ENCODE results near the gene CFHR2. TPM values are rescaled to one million over a fixed set of nuclear protein-coding genes. Genes with fewer than 3 reads are reported as not detected.

Gene CFHR2
- not detected in 5 replicates for total RNA-seq (2022; extraction: Qiagen RNA extraction)

GRCh38 chr1:196943568-196943967 lies at the start of gene CFHR2:
Gene CFHR2, plus strand, starts transcription at chr1:196943738. Its CDS starts 143 bp downstream, at chr1:196943881.

GRCh38 chr1:196977278-196977677 lies 33.7 kb downstream of the CFHR2 start, which contains the start of gene CFHR5:
Gene CFHR5, plus strand, starts transcription at chr1:196977556. Its CDS starts 109 bp downstream, at chr1:196977665.

Other genes starting within 250 kb of the CFHR2 start
- 0.15 to 0.18 TPM (median 0.17 TPM) in 4 of 5 replicates, not detected in the other for gene CFHR3, start 168.9 kb upstream of the CFHR2 start, total RNA-seq (2022; extraction: Qiagen RNA extraction)
- gene CFHR1, start 124.0 kb upstream of the CFHR2 start, total RNA-seq (2022; extraction: Qiagen RNA extraction), result 0.09 to 0.24 TPM (median 0.17 TPM) in 4 of 5 replicates, not detected in the other
- not detected in 5 replicates for gene CFHR4, start 55.7 kb upstream of the CFHR2 start, total RNA-seq (2022; extraction: Qiagen RNA extraction)
- not detected in 5 replicates for gene CFHR5, start 33.8 kb downstream of the CFHR2 start, total RNA-seq (2022; extraction: Qiagen RNA extraction)
- 0.05 to 0.08 TPM (median 0.07 TPM) in 3 of 5 replicates, not detected in the others for gene F13B, start 123.5 kb downstream of the CFHR2 start, total RNA-seq (2022; extraction: Qiagen RNA extraction)
- gene ASPM, start 202.9 kb downstream of the CFHR2 start, total RNA-seq (2022; extraction: Qiagen RNA extraction), result 17.6 to 22.5 TPM (median 20.6 TPM) in 5 replicates